H1 (cell line): Measurements from ENCODE around the gene TOGARAM1. TPM values are rescaled to one million over a fixed set of nuclear protein-coding genes. Genes with fewer than 3 reads are reported as not detected.
"Not testable (repeated sequence)": the region's sequence is repeated elsewhere in the genome, so short reads cannot be mapped to it uniquely, and the experiment has no call there.

Experiments
- CTCF ChIA-PET: fragments of 300-600 bp; sonication (Branson Sonifier 250); formaldehyde crosslinking; loops from one replicate; lab custom pipeline; 2021; ENCODE audit not compliant: partially characterized antibody; lab: Charles Lee
- POLR2A ChIA-PET: fragments of 300-600 bp; sonication (Branson Sonifier 250); formaldehyde crosslinking; loops from one replicate; lab custom pipeline; 2021; ENCODE audit warnings: inconsistent platforms; ENCODE audit not compliant: partially characterized antibody; lab: Charles Lee
- DNase-seq, 2 experiments: peaks; one replicate each; pipeline versions ENCODE4 v3.0.0 to v3.0.0-alpha.2; 2010 to 2022; ENCODE audit warnings: low spot score in 2 of 2, low read depth in 1 of 2, mixed read lengths in 1 of 2
- FAIRE-seq: peaks from 2 replicates; lab custom pipeline; 2011; peaks lifted over from hg19 to GRCh38; lab: Jason Lieb, UNC
- H2AFZ ChIP-seq: 2 replicates; pipeline ENCODE4 v1.8.1; 2012; ENCODE audit warnings: low read length, inconsistent platforms
- H2AK5ac ChIP-seq: 2 replicates; pipeline ENCODE4 v1.6.1; 2013; ENCODE audit warnings: low read depth, low read length
- H2BK120ac ChIP-seq: replicated peaks from 2 replicates; pipeline ENCODE3; 2013; ENCODE audit warnings: low read depth, low read length, inconsistent platforms
- H2BK12ac ChIP-seq: 2 replicates; pipeline ENCODE4 v1.6.1; 2013; ENCODE audit warnings: low read depth, low read length
- H2BK15ac ChIP-seq: 2 replicates; pipeline ENCODE4 v1.6.1; 2013; ENCODE audit warnings: low read length
- H2BK20ac ChIP-seq: 2 replicates; pipeline ENCODE4 v1.6.1; 2013; ENCODE audit warnings: low read length
- H2BK5ac ChIP-seq: 2 replicates; pipeline ENCODE4 v1.6.1; 2013; ENCODE audit warnings: low read depth, low read length
- H3K14ac ChIP-seq: 2 replicates; pipeline ENCODE4 v1.6.1; 2013; ENCODE audit warnings: inconsistent platforms; ENCODE audit not compliant: insufficient read length
- H3K18ac ChIP-seq: 2 replicates; pipeline ENCODE4 v1.6.1; 2013; ENCODE audit warnings: low read length; ENCODE audit errors: extremely low read depth
- H3K23ac ChIP-seq: 2 replicates; pipeline ENCODE4 v1.6.1; 2013; ENCODE audit warnings: inconsistent platforms; ENCODE audit not compliant: insufficient read length
- H3K23me2 ChIP-seq: 2 replicates; pipeline ENCODE4 v1.6.1; 2013; ENCODE audit warnings: low read depth, low read length
- H3K27ac ChIP-seq: 2 replicates; pipeline ENCODE4 v1.6.1; 2011; ENCODE audit warnings: low read depth, low read length, inconsistent platforms
- H3K27me3 ChIP-seq, 4 experiments: replicated peaks in 1 of 4; 1 replicate in 1 of 4; 2 replicates in 3 of 4; pipeline versions ENCODE4 v1.6.1 to v1.8.1; 2011 to 2013; ENCODE audit warnings: low read length in 3 of 4, mild to moderate bottlenecking in 3 of 4, inconsistent platforms in 2 of 4, mixed read lengths in 2 of 4, moderate library complexity in 1 of 4; ENCODE audit not compliant: control insufficient read depth in 3 of 4, insufficient read depth in 3 of 4; ENCODE audit errors: extremely low read depth in 1 of 4
- H3K36me3 ChIP-seq, 4 experiments: 2 replicates each; pipeline versions ENCODE4 v1.6.1 to v1.8.1; 2011 to 2013; ENCODE audit warnings: mild to moderate bottlenecking in 4 of 4, low read length in 3 of 4, moderate library complexity in 2 of 4, control low read depth in 1 of 4, inconsistent platforms in 1 of 4; ENCODE audit not compliant: insufficient read depth in 4 of 4, control insufficient read depth in 2 of 4
- H3K4ac ChIP-seq: replicated peaks from 2 replicates; pipeline ENCODE3; 2013; ENCODE audit warnings: low read length, low read depth, mixed read lengths, inconsistent platforms; ENCODE audit not compliant: insufficient read length
- H3K4me1 ChIP-seq, 4 experiments: replicated peaks in 1 of 4; 1 replicate in 1 of 4; 2 replicates in 3 of 4; pipeline versions ENCODE4 v1.6.1 to v1.8.1; 2011 to 2013; ENCODE audit warnings: low read length in 3 of 4, inconsistent platforms in 2 of 4, mixed read lengths in 1 of 4; ENCODE audit not compliant: insufficient read depth in 4 of 4, control insufficient read depth in 3 of 4
- H3K4me2 ChIP-seq, 2 experiments: 2 replicates each; pipeline versions ENCODE4 v1.6.1 to v1.8.1; 2011 to 2013; ENCODE audit warnings: low read depth in 2 of 2, low read length in 2 of 2, control low read depth in 1 of 2, inconsistent platforms in 1 of 2, mild to moderate bottlenecking in 1 of 2; ENCODE audit not compliant: insufficient read depth in 1 of 2
- H3K4me3 ChIP-seq, 4 experiments: fragments of 200-600, 300-600 bp in 1 of 4; sonication (generic), shearing (Covaris generic), sonication (Bioruptor Twin) in 1 of 4; 2 replicates each; pipeline versions ENCODE4 v1.5.1 to v1.8.1; 2011 to 2016; ENCODE audit warnings: low read length in 4 of 4, low read depth in 3 of 4, control low read depth in 2 of 4, inconsistent platforms in 2 of 4, mild to moderate bottlenecking in 2 of 4, mixed read lengths in 1 of 4, moderate library complexity in 1 of 4; ENCODE audit not compliant: insufficient read depth in 2 of 4; ENCODE audit errors: extremely low read depth in 1 of 4
- H3K56ac ChIP-seq: replicated peaks from 2 replicates; pipeline ENCODE3; 2013; ENCODE audit warnings: low read depth, mild to moderate bottlenecking, mixed read lengths, low read length, inconsistent platforms; ENCODE audit not compliant: insufficient read length
- H3K79me1 ChIP-seq: 2 replicates; pipeline ENCODE4 v1.6.1; 2013; ENCODE audit warnings: low read depth, low read length, control low read depth
- H3K79me2 ChIP-seq, 2 experiments: 2 replicates each; pipeline versions ENCODE4 v1.6.1 to v1.8.1; 2012 to 2013; ENCODE audit warnings: low read length in 2 of 2, mild to moderate bottlenecking in 2 of 2, inconsistent platforms in 1 of 2; ENCODE audit not compliant: insufficient read depth in 2 of 2, control insufficient read depth in 1 of 2
- H3K9ac ChIP-seq, 4 experiments: replicated peaks in 1 of 4; 1 replicate in 1 of 4; 2 replicates in 3 of 4; pipeline versions ENCODE4 v1.6.1 to v1.8.1; 2011 to 2013; ENCODE audit warnings: low read depth in 3 of 4, low read length in 3 of 4, control low read depth in 2 of 4, mild to moderate bottlenecking in 2 of 4, moderate library complexity in 2 of 4, inconsistent platforms in 1 of 4; ENCODE audit errors: extremely low read depth in 1 of 4
- H3K9me3 ChIP-seq, 2 experiments: 2 replicates each; pipeline versions ENCODE4 v1.6.1 to v1.8.1; 2012 to 2013; ENCODE audit warnings: mild to moderate bottlenecking in 2 of 2, moderate library complexity in 2 of 2, control low read depth in 1 of 2, inconsistent platforms in 1 of 2, low read depth in 1 of 2, low read length in 1 of 2, mixed read lengths in 1 of 2; ENCODE audit not compliant: insufficient read depth in 2 of 2
- H4K20me1 ChIP-seq, 2 experiments: replicated peaks in 1 of 2; 2 replicates each; pipeline versions ENCODE3 to v1.8.1; 2011 to 2013; ENCODE audit warnings: inconsistent platforms in 2 of 2, low read length in 2 of 2, mild to moderate bottlenecking in 1 of 2; ENCODE audit not compliant: insufficient read depth in 2 of 2, control insufficient read depth in 1 of 2
- H4K5ac ChIP-seq: 2 replicates; pipeline ENCODE4 v1.6.1; 2013; ENCODE audit warnings: low read length, low read depth, mixed read lengths, inconsistent platforms; ENCODE audit not compliant: insufficient read length
- H4K8ac ChIP-seq: 2 replicates; pipeline ENCODE4 v1.8.0; 2013; ENCODE audit warnings: mild to moderate bottlenecking, moderate library complexity, low read length, inconsistent platforms; ENCODE audit not compliant: insufficient read depth; ENCODE audit errors: extremely low read depth
- H4K91ac ChIP-seq: replicated peaks from 2 replicates; pipeline ENCODE3; 2013; ENCODE audit warnings: low read length, mixed read lengths, inconsistent platforms; ENCODE audit not compliant: insufficient read length
- BACH1 ChIP-seq: IDR thresholded peaks from 2 replicates; pipeline ENCODE4 v1.6.1; 2012; ENCODE audit warnings: low read length, improper control_type of control experiment
- CBX8 ChIP-seq: fragments of 300-800, 300-1000 bp; sonication (generic); IDR thresholded peaks from 2 replicates; pipeline ENCODE4 v1.7.1; 2016; ENCODE audit warnings: low read depth, low read length, borderline replicate concordance
- EGR1 ChIP-seq: IDR thresholded peaks from 2 replicates; pipeline ENCODE4 v1.6.1; 2011; ENCODE audit warnings: low read depth, low read length, borderline replicate concordance
- EP300 ChIP-seq, 2 experiments: IDR thresholded peaks; 1 replicate in 1 of 2; 2 replicates in 1 of 2; pipeline ENCODE4 v1.6.1; 2011 to 2012; ENCODE audit warnings: low read depth in 2 of 2, low read length in 2 of 2, mild to moderate bottlenecking in 2 of 2, borderline replicate concordance in 1 of 2, inconsistent platforms in 1 of 2, moderate library complexity in 1 of 2
- KDM4A ChIP-seq: IDR thresholded peaks from one replicate; pipeline ENCODE4 v1.7.1; 2012; ENCODE audit warnings: low read depth, mild to moderate bottlenecking, moderate library complexity, low read length, inconsistent platforms; ENCODE audit not compliant: severe bottlenecking
- NANOG ChIP-seq: IDR thresholded peaks from 2 replicates; pipeline ENCODE4 v1.6.1; 2011; ENCODE audit warnings: low read length, low read depth, mild to moderate bottlenecking, inconsistent platforms; ENCODE audit not compliant: insufficient read depth, poor library complexity, severe bottlenecking
- PHF8 ChIP-seq: fragments of 200-600 bp; sonication (generic); conservative IDR thresholded peaks from 2 replicates; pipeline ENCODE4 v1.7.1; 2012; ENCODE audit warnings: low read depth, mild to moderate bottlenecking, inconsistent platforms, low read length, moderate library complexity
- RXRA ChIP-seq: IDR thresholded peaks from 2 replicates; pipeline ENCODE4 v1.6.1; 2011; ENCODE audit warnings: low read depth, mild to moderate bottlenecking, low read length, moderate library complexity; ENCODE audit not compliant: insufficient read depth
- TCF12 ChIP-seq: IDR thresholded peaks from 2 replicates; pipeline ENCODE4 v1.6.1; 2011; ENCODE audit warnings: low read depth, mild to moderate bottlenecking, low read length
- WGBS, 2 experiments: shearing (Covaris generic) in 1 of 2; methylation state at CpG; one replicate each; pipeline versions ENCODE4 v1.1.6 to v1.1.7; 2013 to 2015; ENCODE audit warnings: low lambda C conversion rate in 2 of 2, mixed read lengths in 2 of 2, inconsistent platforms in 1 of 2, low coverage in 1 of 2, missing lambda C conversion rate in 1 of 2; ENCODE audit not compliant: insufficient replicate concordance in 2 of 2, insufficient coverage in 1 of 2, insufficient read length in 1 of 2; ENCODE audit errors: extremely low coverage in 1 of 2, missing lambda C conversion rate in 1 of 2; 5-methylcytosine and 5-hydroxymethylcytosine counted together
- polyA plus RNA-seq, 7 experiments: library from polyadenylated mRNA; depleted of rRNA in 3 of 7; stranded (reverse) in 5 of 7; unstranded in 2 of 7; fragments of >200 nt in 5 of 7; fragments of 200-250 nt in 2 of 7; gene quantifications; 1 replicate in 5 of 7; 2 replicates in 1 of 7; 4 replicates in 1 of 7; pipeline versions ENCODE4 v1.2.1 to v1.2.3, GENCODE V29; 2011 to 2013; ENCODE audit warnings: missing spikeins in 2 of 7, mixed read lengths in 2 of 7
- total RNA-seq: library from RNA; stranded (reverse); fragmentation: NEBNext Ultra II Directional; extraction: Animal tissue kit (Norgen Biotek cat#: 25700); gene quantifications from 2 replicates; pipeline ENCODE4 v1.2.1, GENCODE V29; 2021

TOGARAM1 gene
- total and polyA plus RNA-seq, 2 of the 8 experiments (the other 6 are each of a cell fraction or from before 2014, with no cell fraction given): 2.5 to 6.8 TPM

- TF ChIP-seq NANOG (no peak), BACH1 (no peak), EP300 (IDR thresholded peaks at IDR 0.05; ENCODE audit: borderline replicate concordance in 1 of 2, low read depth in 2 of 2, low read length in 2 of 2) (no peak), KDM4A (no peak), CBX8 (no peak), PHF8 (no peak), EGR1 (no peak), RXRA (no peak), TCF12 (no peak)
Observed at GRCh38 chr14:45078323-45078722, 116.3 kb downstream of the TOGARAM1 start (continued).

- H3K4me2 ChIP-seq, H3K27me3 ChIP-seq, H3K27ac ChIP-seq, H3K23me2 ChIP-seq, H3K56ac ChIP-seq, H2BK5ac ChIP-seq, H2AK5ac ChIP-seq, H4K8ac ChIP-seq, H2AFZ ChIP-seq, H3K4me3 ChIP-seq, H3K9ac ChIP-seq, H4K91ac ChIP-seq, FAIRE-seq, H3K23ac ChIP-seq, H4K5ac ChIP-seq, DNase-seq, H2BK15ac ChIP-seq, H2BK20ac ChIP-seq, H3K4me1 ChIP-seq, H3K79me1 ChIP-seq, H3K36me3 ChIP-seq, H3K14ac ChIP-seq, H3K18ac ChIP-seq, H4K20me1 ChIP-seq, H3K9me3 ChIP-seq, H2BK120ac ChIP-seq, H2BK12ac ChIP-seq, H3K4ac ChIP-seq: not testable (repeated sequence)
- 97% methylated on average over 24 of the region's 40 CpGs; no CpG with 5 or more reads in 1 of the 2 experiments for WGBS, 2 experiments
- CTCF ChIA-PET: interaction anchor here (0.7 kb wide), 1 partner anchor 162 kb away, joined by 3 read pairs; no protein-coding TSS in a partner anchor
- peaks cover 9 to 16% of the 10 kb centered on the region in 2 experiments; a peak in 3 of 4 replicates for H3K79me2 ChIP-seq
- POLR2A ChIA-PET: interaction anchor here (1.0 kb wide), 1 partner anchor 38 kb away, joined by 3 read pairs; no protein-coding TSS in a partner anchor
Observed at GRCh38 chr14:45080416-45080968, 118.5 kb downstream of the TOGARAM1 start.
